Ishikawa (cell line): Measurements from ENCODE around the gene CDCP2.

ENCODE experiments used
- CREB1 ChIP-seq: IDR thresholded peaks from 2 replicates; pipeline ENCODE4 v1.6.1; 2012; ENCODE audit warnings: low read depth
- EGR1 ChIP-seq: IDR thresholded peaks from 2 replicates; pipeline ENCODE4 v1.6.1; 2012
- EP300 ChIP-seq: IDR thresholded peaks from 2 replicates; pipeline ENCODE4 v1.6.1; 2012; ENCODE audit warnings: borderline replicate concordance
- FOXM1 ChIP-seq: IDR thresholded peaks from 2 replicates; pipeline ENCODE4 v1.6.1; 2012; ENCODE audit warnings: low read depth, borderline replicate concordance
- NFIC ChIP-seq: IDR thresholded peaks from 2 replicates; pipeline ENCODE4 v1.6.1; 2012
- RAD21 ChIP-seq: IDR thresholded peaks from 2 replicates; pipeline ENCODE4 v1.6.1; 2012; ENCODE audit warnings: low read depth
- TAF1 ChIP-seq: IDR thresholded peaks from 2 replicates; pipeline ENCODE4 v1.6.1; 2012; ENCODE audit warnings: low read depth, mild to moderate bottlenecking
- TCF12 ChIP-seq: IDR thresholded peaks from 2 replicates; pipeline ENCODE4 v1.6.1; 2012; ENCODE audit warnings: low read depth
- TEAD4 ChIP-seq: IDR thresholded peaks from 2 replicates; pipeline ENCODE4 v1.6.1; 2012
- YY1 ChIP-seq: IDR thresholded peaks from 2 replicates; pipeline ENCODE4 v1.6.1; 2012; ENCODE audit warnings: low read depth
- ZBTB7A ChIP-seq: IDR thresholded peaks from 2 replicates; pipeline ENCODE4 v1.6.1; 2012; ENCODE audit warnings: low read depth
- TF ChIP-seq, protein P1 (sequence below): IDR thresholded peaks from 2 replicates; pipeline ENCODE4 v1.6.1; 2012
- TF ChIP-seq, protein P2 (sequence below): IDR thresholded peaks from 2 replicates; pipeline ENCODE4 v1.6.1; 2012; ENCODE audit warnings: low read depth, mild to moderate bottlenecking

DNA sequence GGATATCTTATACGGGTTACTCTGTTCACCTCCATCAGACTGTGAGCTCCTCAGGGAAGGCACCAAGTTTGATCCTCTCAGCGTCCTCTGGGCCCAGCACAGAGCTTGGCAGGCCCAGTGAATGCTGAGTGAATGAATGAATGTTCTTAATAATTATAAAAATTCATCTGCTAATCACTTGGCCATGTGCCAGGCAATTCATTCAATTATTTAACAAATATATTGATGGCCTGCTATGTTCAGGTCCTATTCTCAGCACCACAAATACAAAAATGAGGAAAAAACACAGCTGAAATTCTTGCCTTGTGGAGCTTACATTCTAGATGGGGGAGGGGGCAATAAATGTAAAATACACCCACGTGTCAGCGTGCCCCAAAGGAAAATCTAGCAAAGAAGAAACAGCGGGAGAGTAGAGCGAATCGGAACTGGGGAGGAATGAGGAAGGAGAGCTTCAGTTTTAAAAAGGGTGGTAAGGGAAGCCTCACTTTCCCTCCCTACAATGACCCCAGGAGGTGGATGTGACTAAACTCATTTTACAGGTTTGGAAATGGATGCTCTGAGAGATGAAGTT lies 15.8 kb downstream of the CDCP2 start:
- no peak for TF ChIP-seq EP300
- no peak for TF ChIP-seq TCF12
- no peak; the same call in 1 of the 2 replicates for TF ChIP-seq NFIC
- TF ChIP-seq, protein P1, sequence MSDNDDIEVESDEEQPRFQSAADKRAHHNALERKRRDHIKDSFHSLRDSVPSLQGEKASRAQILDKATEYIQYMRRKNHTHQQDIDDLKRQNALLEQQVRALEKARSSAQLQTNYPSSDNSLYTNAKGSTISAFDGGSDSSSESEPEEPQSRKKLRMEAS: no peak
- TF ChIP-seq FOXM1: no peak
- TF ChIP-seq, protein P2, sequence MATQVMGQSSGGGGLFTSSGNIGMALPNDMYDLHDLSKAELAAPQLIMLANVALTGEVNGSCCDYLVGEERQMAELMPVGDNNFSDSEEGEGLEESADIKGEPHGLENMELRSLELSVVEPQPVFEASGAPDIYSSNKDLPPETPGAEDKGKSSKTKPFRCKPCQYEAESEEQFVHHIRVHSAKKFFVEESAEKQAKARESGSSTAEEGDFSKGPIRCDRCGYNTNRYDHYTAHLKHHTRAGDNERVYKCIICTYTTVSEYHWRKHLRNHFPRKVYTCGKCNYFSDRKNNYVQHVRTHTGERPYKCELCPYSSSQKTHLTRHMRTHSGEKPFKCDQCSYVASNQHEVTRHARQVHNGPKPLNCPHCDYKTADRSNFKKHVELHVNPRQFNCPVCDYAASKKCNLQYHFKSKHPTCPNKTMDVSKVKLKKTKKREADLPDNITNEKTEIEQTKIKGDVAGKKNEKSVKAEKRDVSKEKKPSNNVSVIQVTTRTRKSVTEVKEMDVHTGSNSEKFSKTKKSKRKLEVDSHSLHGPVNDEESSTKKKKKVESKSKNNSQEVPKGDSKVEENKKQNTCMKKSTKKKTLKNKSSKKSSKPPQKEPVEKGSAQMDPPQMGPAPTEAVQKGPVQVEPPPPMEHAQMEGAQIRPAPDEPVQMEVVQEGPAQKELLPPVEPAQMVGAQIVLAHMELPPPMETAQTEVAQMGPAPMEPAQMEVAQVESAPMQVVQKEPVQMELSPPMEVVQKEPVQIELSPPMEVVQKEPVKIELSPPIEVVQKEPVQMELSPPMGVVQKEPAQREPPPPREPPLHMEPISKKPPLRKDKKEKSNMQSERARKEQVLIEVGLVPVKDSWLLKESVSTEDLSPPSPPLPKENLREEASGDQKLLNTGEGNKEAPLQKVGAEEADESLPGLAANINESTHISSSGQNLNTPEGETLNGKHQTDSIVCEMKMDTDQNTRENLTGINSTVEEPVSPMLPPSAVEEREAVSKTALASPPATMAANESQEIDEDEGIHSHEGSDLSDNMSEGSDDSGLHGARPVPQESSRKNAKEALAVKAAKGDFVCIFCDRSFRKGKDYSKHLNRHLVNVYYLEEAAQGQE: no peak
- no peak for TF ChIP-seq RAD21
- no peak for TF ChIP-seq TAF1
- no peak for TF ChIP-seq CREB1
- TF ChIP-seq YY1: no peak
- no peak for TF ChIP-seq ZBTB7A
- no peak for TF ChIP-seq EGR1
- no peak for TF ChIP-seq TEAD4
